HG03280 (cell line): ENCODE results near the gene PLCH1.

Experiments used
- ATAC-seq: cut with Tn5 transposase; IDR thresholded peaks from one replicate; pipeline ENCODE4 v1.9.1; 2021; ENCODE audit warnings: mild to moderate bottlenecking, moderate library complexity; ENCODE audit not compliant: unreplicated experiment

Gene PLCH1

GRCh38 chr3:155611456-155611855, 133.4 kb downstream of the PLCH1 start:
- no peak for ATAC-seq

DNA sequence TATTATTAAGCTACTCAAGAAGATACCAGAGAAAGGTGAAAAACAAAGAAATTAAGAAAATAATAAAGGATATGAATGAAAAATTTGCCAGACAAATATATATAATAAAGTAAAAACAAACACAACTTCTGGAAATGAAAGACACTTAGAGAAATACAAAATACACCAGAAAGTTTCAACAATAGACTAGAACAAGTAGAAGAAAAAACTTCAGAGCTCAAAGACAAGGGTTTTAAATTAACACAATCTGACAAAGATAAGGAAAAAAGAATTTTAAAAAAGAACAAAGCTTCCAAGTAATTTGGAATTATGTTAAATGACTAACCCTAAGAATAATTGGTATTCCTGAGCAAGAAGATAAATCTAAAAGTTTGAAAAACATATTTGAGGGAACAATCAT, 135.3 kb downstream of the PLCH1 start:
- ATAC-seq, result no peak

GRCh38 chr3:155608228-155608920, 136.5 kb downstream of the PLCH1 start:
- ATAC-seq, result no peak

DNA sequence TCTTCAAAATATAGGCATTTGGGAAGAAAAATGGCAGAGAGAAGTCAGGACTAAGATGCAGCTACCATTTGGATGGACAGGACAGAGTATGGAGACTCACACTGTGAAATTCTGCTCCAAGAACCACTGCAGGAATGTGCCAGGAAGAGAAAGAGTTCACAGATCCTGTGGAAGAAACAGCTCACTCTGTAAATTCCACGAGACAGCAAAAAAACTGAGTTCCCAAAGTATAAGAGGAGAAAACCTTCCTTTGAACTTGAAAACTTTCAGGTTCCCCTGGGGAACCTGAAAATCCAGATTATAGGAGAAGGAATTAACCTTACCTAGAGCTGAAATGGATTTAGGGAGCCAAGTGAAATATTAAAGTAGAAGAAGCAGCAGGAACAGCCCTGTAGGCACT, 137.1 kb downstream of the PLCH1 start:
- ATAC-seq, result no peak

GRCh38 chr3:155605571-155605970, 139.3 kb downstream of the PLCH1 start:
- ATAC-seq, result no peak

DNA sequence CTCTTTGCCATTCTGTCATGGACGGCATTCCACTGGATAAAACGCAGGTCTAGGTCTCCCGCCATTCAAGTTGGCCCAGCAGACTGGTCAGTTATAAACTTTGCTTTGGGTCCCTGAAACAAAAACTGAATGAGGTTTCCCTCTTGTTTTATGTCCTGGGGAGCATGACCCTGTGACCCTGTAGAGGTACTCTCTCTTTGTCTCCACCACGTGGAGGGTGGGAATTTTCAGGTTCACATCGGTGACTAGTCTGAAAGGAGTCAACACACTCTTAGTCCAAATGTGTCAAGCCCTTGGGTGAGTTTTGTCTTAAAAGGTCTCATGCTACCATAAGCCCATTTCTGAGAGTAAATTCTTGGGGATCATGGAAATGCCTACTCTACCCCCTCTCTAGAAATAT, 139.9 kb downstream of the PLCH1 start:
- ATAC-seq, result no peak

DNA sequence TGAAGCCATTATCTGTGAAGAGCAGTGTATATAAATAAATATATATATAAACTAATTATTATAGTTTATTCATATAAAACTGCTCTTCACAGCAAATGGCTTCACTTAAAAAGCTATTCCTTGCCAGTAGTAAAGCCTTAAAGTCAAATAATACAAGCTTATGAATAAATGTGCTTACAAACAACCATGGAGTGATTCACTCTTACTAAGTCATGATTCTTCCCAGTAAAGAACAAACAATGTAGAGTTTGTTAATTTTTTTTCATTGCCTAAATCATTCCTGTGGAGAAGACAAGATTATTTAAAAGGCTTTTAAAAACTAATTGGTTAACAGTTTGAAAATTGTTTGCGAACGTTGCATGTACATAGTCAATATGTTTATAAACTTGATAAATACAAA, 140.7 kb downstream of the PLCH1 start:
- ATAC-seq, result no peak

- no peak for ATAC-seq
Measured at GRCh38 chr3:155603302-155603701, 141.6 kb downstream of the PLCH1 start.

DNA sequence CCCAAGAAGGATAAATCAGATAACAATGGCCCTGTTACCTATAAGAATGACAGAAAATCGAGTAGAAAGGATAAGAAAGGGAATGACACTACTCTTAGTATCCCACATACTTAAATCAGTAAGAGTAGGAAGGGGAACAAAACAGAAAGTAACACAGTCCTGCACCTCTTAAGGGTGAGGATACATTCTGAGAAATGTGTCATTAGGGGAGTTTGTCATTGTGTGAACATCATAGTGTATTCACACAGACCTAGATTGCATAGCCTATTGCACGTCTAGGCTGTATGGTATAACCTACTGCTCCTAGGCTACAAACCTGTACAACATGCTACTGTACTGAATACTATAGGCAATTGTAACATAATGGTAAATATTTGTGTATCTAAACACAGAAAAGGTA, 142.6 kb downstream of the PLCH1 start:
- ATAC-seq, result no peak

DNA sequence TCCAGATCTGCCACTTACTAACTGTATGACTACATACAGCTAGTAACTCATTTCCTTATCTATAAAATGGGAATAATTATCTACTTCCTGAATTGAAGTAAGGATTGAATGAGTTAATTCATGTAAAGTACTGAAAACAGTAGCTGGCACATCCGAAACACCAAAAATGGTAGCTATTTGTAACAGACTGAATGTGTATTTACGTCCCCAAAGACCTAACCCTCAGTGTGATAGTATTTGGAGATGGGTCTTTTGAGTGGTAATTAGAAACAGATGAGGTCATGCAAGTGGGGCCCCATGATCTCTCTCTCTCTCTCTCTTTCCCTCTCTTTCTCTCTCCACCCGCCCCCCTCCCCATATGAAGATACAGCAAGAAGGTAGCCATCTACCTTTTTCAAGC, 146.2 kb downstream of the PLCH1 start:
- no peak for ATAC-seq

DNA sequence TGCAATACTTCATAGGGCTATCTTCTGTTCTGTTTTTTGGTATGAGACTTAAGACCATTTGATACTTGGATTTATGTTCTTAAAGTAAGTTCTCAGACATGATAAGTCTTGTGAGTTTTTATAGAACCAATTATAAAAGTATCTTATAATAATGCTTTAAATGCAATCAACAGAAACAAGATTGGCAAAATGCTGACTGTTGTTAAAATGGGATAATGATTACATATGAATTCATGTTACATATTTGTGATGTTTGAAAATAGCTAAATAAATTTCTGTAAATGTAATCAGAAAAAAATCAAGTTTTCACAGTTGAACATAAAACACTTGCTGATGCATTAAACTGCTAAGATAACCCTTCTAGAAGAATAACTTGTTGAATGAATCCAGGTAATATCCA, 148.3 kb downstream of the PLCH1 start:
- ATAC-seq, result no peak

GRCh38 chr3:155595371-155595770, 149.5 kb downstream of the PLCH1 start:
- ATAC-seq, result no peak

DNA sequence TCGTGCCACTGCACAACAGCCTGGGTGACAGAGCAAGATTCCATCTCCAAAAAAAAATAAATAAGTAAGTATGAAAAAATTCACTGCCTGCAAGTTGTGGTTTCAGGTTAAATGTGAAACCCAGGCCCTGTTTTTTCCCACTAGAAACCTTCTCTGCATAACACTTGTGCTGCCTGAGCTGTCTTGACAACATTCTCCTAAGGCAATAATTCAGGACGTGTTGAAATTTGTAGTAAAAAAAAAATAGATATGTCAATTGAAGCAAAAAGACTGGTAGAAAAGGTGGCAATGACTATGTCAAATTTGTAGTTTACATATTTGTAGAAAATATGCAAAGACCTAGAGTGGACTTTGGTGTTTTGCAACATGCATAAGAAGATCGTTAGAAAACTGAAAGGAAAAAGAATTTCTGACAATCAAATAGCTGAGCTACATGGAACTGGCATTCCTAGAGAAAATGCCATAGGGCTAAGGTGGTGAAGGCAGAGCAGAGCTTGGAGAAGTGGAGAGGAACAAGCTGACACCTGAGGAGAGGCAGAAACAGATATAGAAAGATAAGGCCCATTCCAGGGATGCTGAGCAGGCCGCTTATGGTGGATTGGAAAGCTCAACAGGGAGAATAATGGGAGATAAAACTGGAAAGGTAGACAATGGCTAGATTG, 150.2 kb downstream of the PLCH1 start:
- no peak for ATAC-seq

DNA sequence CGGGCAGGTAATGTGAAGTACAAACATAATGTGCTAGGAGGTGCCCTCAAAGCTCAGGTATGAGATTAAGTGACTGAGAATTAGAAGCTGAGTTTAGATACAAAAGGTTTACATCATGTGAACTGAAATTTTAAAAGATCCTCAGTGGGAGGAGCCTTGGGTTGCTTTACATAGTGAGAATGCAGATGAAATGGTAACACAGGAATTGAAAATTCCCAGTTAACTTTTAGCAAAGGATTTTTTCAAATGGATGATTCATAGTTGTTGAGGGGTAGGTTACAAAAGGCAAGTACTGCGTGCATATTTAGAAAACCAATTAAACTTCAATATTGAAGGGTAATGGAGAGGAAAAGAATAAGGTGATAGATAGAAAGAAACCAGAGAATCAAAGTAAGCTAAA, 157.3 kb downstream of the PLCH1 start:
- no peak for ATAC-seq

DNA sequence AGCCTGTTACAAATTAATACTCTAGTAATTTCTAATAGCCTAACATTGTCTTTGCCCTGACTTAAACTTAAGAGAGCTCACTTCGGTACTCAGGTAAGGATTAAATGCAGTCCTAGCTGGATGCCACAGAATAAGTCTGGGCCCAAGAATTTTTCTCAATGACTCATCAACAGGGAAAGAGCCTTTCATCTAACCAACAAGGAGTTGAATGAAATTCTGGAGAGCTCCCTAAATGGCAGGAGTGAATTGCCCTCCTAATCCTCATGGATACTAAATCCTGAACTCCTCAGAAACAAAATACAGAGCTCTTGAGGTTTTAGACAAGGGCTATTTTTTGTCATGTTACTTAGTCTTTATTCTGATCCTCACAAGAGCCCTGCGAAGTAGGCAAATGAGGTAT, 159.5 kb downstream of the PLCH1 start:
- no peak for ATAC-seq

- no peak for ATAC-seq
Measured at GRCh38 chr3:155581579-155581978, 163.3 kb downstream of the PLCH1 start.

DNA sequence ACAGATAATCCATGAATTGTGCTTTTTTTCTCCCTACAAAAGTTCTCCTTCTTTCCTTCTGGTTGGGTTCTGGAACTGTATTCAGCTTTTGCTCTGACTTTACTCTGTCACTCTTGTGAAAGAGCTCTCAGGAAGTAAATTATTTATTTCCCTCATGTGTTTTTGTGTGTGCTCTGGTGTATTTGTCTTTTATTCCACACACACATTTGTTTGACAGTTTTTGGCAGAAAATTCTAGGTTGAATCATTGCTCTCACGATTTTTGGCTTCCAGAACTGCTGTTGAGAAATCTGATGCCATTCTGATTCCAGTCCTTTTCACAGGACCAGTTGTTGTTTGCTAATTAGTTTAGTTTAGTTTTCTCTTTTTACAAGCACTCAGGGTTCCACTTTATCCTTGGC, 172.8 kb downstream of the PLCH1 start:
- ATAC-seq, result no peak

DNA sequence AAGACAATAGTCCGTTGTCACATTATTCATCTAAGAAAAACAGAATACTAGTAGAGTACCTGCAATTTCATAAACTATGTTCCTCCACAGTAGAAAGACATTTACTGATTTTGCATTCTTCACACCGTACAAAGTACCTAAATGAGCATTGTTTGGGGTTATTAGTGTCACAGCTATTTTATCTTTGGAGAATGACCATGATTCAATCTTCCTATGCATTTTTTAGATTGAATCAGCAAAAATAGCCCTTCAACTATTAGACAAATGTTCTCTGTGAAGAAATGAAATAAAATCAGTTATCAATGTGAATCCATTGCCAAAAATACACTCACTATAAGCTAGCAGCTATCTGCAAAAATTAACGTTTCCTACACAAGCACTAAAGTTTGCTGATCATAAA, 176.6 kb downstream of the PLCH1 start:
- ATAC-seq, result no peak

DNA sequence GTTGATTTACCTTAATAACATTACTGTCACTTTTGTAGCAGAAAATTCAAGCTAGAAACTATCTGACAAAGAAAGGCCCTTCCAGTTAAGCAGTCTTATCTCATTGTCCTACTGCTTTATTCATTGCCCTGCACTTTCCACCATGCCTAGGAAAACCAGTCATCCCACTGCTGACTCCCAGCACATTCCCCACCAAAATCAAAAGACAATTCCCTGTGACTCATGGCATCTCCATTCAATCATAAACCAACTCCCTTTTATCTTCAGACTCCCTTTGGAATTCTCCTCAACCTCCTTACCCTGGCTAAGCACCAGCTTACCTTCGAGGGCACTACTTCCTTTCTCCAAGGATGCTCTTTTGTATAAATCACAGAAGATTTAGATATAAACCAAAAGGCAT, 184.3 kb downstream of the PLCH1 start:
- ATAC-seq, result no peak

DNA sequence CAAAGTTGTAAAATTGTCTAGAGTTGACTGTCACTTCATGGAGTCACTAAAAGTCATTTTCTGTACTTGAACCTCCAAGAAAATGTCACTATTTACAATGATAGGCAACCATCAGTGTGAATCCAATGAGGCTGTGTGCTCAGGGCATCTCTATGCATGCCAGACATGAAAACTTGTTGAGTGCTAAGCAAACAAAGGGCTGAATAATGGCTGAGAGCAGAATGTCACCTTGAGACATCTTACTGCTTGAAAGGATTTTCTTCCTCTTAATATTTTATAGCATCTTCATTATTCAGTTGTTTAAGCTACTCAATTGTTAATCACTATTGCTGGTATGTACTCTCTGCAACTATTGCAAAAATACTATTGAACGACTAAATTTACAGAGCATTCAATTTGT, 184.7 kb downstream of the PLCH1 start:
- ATAC-seq, result no peak

DNA sequence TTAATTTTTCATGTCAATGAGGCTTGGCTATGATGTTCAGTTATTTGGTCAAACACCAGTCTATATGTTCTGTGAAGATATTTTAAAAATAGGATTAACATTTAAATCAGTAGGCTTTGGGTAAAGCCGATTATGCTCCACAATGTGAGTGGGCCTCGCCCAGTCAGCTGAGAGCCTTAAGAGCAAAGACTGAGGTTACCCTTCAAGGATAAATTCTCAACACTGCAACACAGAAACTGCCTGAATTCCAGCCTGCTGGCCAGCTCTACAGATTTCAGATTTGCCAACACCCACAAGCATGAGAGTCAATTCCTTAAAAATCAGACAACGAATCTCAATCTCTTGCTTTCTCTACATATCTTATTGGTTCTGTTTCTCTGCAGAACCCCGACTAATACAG, 188.3 kb downstream of the PLCH1 start:
- no peak for ATAC-seq

GRCh38 chr3:155555479-155556060, 189.3 kb downstream of the PLCH1 start:
- no peak for ATAC-seq
